B cell (primary cell): Measurements from ENCODE around the gene SPIB.

Experiments
- EZH2 ChIP-seq: IDR thresholded peaks from 2 replicates; pipeline ENCODE4 v1.6.1; 2012; ENCODE audit warnings: borderline replicate concordance, low read depth, mild to moderate bottlenecking, moderate library complexity, low read length; ENCODE audit not compliant: insufficient read depth, poor library complexity, severe bottlenecking
- TF ChIP-seq, protein P1 (sequence below): fragments of 200-600 bp; IDR thresholded peaks from one replicate; pipeline ENCODE4 v1.8.0; 2022; ENCODE audit warnings: antibody characterized with exemption, mild to moderate bottlenecking

DNA sequence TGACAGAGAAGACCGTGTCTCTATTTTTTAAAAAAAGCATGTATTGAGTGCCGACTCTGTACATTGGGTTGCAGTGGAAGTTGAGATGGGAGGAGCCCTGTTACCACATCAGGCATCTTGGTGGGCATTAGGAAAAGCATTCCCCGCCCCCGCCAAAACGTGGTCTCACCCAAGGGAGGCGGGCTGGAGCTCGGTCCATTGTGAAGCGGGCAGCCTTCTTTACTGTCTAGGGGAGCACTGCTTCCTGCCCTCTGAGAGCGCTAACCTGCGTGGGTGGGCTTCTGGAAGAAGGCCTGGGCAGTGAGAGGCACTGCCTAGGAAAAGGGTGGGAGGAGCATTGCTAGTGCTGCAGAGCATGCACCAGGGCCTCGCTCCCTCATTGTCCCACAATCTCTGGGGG is 38.6 kb upstream of the SPIB start:
- TF ChIP-seq, protein P1, sequence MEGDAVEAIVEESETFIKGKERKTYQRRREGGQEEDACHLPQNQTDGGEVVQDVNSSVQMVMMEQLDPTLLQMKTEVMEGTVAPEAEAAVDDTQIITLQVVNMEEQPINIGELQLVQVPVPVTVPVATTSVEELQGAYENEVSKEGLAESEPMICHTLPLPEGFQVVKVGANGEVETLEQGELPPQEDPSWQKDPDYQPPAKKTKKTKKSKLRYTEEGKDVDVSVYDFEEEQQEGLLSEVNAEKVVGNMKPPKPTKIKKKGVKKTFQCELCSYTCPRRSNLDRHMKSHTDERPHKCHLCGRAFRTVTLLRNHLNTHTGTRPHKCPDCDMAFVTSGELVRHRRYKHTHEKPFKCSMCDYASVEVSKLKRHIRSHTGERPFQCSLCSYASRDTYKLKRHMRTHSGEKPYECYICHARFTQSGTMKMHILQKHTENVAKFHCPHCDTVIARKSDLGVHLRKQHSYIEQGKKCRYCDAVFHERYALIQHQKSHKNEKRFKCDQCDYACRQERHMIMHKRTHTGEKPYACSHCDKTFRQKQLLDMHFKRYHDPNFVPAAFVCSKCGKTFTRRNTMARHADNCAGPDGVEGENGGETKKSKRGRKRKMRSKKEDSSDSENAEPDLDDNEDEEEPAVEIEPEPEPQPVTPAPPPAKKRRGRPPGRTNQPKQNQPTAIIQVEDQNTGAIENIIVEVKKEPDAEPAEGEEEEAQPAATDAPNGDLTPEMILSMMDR: no peak
- no peak for TF ChIP-seq EZH2
